GM12872 (cell line): ENCODE data around the gene ZBTB8B.

Experiments
- TF ChIP-seq, protein P1 (sequence below): IDR thresholded peaks from 3 replicates; pipeline ENCODE4 v1.5.1; 2011; ENCODE audit warnings: low read depth, mild to moderate bottlenecking, low read length, moderate library complexity; ENCODE audit not compliant: insufficient read depth

Gene ZBTB8B

DNA sequence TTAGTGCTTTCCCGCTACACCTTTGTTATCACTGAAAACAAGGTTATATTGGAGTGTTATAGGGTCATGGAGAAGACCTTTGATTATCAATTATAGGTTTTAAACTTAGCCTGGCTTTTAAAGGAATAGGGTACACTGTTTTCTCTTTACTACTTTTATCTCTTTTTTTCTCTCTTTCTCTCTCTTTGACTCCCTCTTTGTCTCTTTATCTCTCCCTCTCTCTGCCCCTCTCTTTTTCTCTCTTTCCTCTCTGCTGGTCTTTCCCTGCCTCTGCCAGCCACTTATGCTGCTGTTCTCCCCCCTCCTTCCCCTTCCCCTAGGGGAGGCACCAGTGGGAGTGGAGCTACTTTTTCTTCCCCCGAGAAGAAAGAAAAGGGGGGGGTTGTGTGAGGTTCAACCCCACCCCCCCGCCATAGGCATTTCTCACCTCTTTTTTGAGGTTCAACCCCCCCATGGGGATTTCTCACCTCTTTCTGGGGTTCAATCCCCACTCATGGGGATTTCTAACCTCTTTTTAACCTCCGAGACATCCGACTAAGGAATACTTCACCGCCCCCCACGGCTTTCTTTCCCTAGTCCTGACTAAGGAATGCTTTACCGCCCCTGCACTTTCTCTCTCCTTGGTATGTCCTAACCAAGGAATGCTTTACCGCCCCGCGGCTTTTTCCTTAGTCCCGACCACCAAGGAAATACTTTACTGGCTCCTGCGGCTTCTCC lies 17.2 kb upstream of the ZBTB8B start:
- TF ChIP-seq, protein P1, sequence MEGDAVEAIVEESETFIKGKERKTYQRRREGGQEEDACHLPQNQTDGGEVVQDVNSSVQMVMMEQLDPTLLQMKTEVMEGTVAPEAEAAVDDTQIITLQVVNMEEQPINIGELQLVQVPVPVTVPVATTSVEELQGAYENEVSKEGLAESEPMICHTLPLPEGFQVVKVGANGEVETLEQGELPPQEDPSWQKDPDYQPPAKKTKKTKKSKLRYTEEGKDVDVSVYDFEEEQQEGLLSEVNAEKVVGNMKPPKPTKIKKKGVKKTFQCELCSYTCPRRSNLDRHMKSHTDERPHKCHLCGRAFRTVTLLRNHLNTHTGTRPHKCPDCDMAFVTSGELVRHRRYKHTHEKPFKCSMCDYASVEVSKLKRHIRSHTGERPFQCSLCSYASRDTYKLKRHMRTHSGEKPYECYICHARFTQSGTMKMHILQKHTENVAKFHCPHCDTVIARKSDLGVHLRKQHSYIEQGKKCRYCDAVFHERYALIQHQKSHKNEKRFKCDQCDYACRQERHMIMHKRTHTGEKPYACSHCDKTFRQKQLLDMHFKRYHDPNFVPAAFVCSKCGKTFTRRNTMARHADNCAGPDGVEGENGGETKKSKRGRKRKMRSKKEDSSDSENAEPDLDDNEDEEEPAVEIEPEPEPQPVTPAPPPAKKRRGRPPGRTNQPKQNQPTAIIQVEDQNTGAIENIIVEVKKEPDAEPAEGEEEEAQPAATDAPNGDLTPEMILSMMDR, result no peak

DNA sequence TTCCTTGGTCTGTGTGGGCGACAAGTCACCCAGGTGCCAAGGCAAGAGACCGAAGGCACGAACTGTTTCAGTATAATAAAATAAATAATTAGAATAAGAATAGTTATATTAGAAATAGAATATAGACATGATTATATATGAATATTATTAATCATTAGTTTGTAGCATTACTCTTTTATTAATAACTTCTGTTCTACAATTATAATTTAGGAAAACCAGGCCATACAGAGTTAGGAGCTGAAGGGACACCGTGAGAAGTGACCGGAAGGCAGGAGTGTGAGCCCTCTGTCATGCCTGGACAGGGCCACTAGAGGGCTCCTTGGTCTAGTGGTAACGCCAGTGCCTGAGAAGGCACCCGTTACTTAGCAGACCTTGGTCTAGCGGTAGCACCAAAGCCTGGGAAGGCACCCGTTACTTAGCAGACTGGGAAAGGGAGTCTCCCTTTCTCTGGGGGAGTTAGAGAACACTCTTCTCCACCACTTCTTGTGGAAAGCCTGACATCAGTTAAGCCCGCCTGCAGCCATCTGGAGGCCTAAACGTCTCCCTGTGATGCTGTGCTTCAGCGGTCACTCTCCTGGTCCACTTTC lies 16.6 kb upstream of the ZBTB8B start:
- TF ChIP-seq, protein P1, result peak; percentile 84

DNA sequence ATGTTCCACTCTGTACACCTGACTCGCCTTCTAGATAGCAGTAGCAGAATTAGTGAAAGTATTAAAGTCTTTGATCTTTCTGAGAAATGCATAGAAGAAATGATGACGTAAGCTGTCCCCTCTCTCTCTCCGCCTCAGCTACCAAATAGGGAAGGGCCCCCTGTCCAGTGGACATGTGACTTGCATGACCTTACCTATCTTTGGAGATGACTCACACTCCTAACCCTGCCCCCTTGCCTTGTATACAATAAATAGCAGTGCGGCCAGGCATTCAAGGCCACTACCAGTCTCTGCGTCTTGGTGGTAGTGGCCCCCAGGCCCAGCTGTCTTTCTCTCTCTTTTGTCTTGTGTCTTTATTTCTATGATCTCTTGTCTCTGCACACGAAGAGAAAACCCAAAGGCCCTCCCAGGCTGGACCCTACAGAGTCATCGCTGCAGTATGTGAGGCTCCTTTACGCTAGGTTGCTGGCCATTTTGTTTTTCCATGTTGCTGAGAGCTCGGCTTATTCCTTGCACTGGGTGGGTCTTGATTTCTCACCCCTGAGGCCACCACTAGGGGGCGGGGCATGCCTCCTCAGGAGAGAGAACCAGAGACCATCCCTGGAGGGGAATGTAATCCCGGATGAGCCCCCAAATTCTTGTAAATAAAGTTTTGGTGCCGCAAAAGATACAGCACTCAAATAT lies 16.0 kb upstream of the ZBTB8B start:
- TF ChIP-seq, protein P1, result peak; percentile 29; the same call in 2 of the 3 replicates

DNA sequence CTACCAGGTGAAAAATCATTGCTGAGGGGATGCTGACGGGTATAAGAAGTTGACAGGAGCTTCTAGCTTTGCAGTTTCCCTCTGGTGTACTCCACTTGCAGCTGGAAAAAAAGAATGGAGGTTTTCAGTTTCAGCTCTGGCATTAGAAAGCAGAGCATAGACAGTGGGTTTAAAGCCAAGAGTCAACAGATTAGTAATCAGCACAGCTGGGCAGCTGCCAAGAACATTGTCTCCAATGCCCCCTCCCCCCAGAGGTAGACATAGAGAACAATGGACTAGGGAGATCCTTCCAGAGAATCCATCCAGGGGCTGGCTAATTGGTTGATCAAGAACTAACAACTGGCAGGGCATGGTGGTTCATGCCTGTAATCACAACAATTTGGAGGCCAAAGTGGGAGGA lies 10.1 kb upstream of the ZBTB8B start:
- TF ChIP-seq, protein P1, result no peak

DNA sequence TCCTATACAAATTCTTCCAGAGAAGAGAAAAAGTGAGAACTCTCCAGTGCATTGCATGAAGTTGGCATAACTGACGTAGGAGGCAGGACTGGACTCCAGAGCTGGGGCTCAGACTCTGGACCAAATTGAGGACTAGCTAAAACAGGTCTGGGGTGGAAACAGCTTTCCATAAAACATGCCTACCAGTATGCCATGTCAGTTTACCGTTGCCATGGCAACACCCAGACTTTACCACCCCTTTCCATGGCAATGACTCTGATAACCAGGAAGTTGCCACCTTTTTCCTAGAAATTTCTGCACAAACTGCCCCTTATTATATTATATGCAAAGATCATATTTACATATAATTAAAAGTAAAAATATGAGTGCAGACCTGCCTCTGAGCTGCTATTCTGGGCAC lies 8.9 kb upstream of the ZBTB8B start:
- TF ChIP-seq, protein P1, result no peak

DNA sequence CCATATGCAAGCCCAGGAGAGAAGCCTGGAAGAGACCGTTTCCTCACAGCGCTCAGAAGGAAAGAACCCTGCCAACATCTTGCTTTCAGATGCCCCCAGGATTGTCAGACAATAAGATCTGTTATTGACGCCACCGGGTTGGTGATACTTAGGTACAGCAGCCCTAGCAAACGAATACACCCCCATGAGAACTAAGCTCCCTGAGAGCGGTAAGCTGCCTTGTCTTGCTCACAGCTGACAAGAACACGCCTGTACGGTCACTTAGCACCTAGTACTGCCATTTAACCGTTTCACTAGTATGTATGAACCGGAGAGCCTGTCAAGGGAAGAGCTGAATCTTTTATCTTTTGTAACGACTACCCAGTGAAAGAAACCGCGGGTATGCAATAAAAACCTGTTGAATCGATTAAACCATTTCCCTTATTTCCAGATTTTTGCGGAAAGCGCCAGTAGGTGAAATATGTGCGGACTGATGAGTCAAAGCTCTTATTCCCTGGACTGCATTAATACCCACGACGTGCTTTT lies 619 bp upstream of the ZBTB8B start:
- TF ChIP-seq, protein P1, result no peak

DNA sequence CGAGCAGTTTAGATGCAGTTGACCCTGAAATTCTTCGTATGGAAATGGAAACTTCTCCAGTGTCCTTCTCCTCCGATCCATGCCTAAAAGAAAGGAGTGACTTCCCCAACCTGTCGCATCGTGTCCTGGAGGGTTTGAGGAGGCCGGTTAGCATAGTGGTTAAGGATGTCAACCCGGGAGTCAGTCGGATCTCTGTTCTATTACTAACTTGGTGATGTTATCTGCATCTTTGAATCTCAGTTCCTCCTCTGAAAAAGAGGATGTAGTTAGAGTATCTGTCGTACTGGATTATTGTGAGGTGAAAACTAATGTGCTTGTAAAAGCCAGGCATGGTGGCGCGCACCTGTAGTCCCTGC lies 684 bp downstream of the ZBTB8B start:
- TF ChIP-seq, protein P1, result no peak
